ENCODE measurements around the gene ABI3BP. TPM values are rescaled to one million over a fixed set of nuclear protein-coding genes. Genes with fewer than 3 reads are reported as not detected.

Gene ABI3BP
- total RNA-seq, 4 donors from 2014 or later, result 37.4 to 155 (median 112) TPM

GRCh38 chr3:100928638-100929428 is 64.4 kb downstream of the ABI3BP start:
- DNase-seq (ENCODE audit: low spot score) (no peak), ATAC-seq (ENCODE audit: low FRiP score) (peak; percentile 67)
- TF ChIP-seq CTCF (IDR thresholded peaks at IDR 0.05), result no peak

- ATAC-seq (ENCODE audit: low FRiP score) (no peak), DNase-seq (ENCODE audit: low spot score) (no peak)
- TF ChIP-seq CTCF (IDR thresholded peaks at IDR 0.05), result no peak
Observed at GRCh38 chr3:100927775-100928174, 65.4 kb downstream of the ABI3BP start.

GRCh38 chr3:100915706-100916495 is 77.3 kb downstream of the ABI3BP start:
- DNase-seq (ENCODE audit: low spot score) (no peak), ATAC-seq (ENCODE audit: low FRiP score) (no peak)
- TF ChIP-seq CTCF (IDR thresholded peaks at IDR 0.05), result no peak

- no peak for TF ChIP-seq CTCF (IDR thresholded peaks at IDR 0.05)
- peak; percentile 70 for ATAC-seq (ENCODE audit: low FRiP score)
- DNase-seq (ENCODE audit: low spot score), result no peak
Observed at GRCh38 chr3:100913870-100914648, 79.2 kb downstream of the ABI3BP start.

GRCh38 chr3:100912976-100913545 is 80.2 kb downstream of the ABI3BP start:
- DNase-seq (ENCODE audit: low spot score) (no peak), ATAC-seq (ENCODE audit: low FRiP score) (no peak)
- no peak for TF ChIP-seq CTCF (IDR thresholded peaks at IDR 0.05)

GRCh38 chr3:100912571-100912970 is 80.7 kb downstream of the ABI3BP start:
- ATAC-seq (ENCODE audit: low FRiP score), result no peak
- DNase-seq (ENCODE audit: low spot score), result no peak
- no peak for TF ChIP-seq CTCF (IDR thresholded peaks at IDR 0.05)
